ENCODE results near the gene L3MBTL2.

Gene L3MBTL2

GRCh38 chr22:41231369-41231768, 26.3 kb downstream of the L3MBTL2 start:
- no peak for DNase-seq (ENCODE audit: low read depth, low spot score)
- Histone ChIP-seq H3K27ac (ENCODE audit: low read length) (no peak overlapping the region), H3K36me3 (ENCODE audit: control insufficient read depth, insufficient read depth, low read length) (peaks cover 15% of the 10 kb centered on the region; the same call in 1 of the 2 replicates), H3K4me3 (ENCODE audit: low read length) (no peak overlapping the region), H3K27me3 (ENCODE audit: control insufficient read depth, insufficient read depth, low read length) (no peaks in the 10 kb centered on the region), H3K4me1 (ENCODE audit: control insufficient read depth, insufficient read depth, low read length) (no peaks in the 10 kb centered on the region; the same call in 1 of the 2 replicates), H3K9me3 (ENCODE audit: control insufficient read depth, insufficient read depth, low read length) (no peaks in the 10 kb centered on the region)
- WGBS (ENCODE audit: insufficient coverage, insufficient read length), result no CpG with 5 or more reads among the region's 7 CpGs

- H3K9me3 ChIP-seq (ENCODE audit: control insufficient read depth, insufficient read depth, low read length), result no peaks in the 10 kb centered on the region
- H3K27ac ChIP-seq (ENCODE audit: low read length), result no peak overlapping the region
- H3K4me3 ChIP-seq (ENCODE audit: low read length), result no peak overlapping the region
- no peaks in the 10 kb centered on the region for H3K27me3 ChIP-seq (ENCODE audit: control insufficient read depth, insufficient read depth, low read length)
- H3K36me3 ChIP-seq (ENCODE audit: control insufficient read depth, insufficient read depth, low read length), result no peaks in the 10 kb centered on the region
- H3K4me1 ChIP-seq (ENCODE audit: control insufficient read depth, insufficient read depth, low read length), result peaks cover 8% of the 10 kb centered on the region
- no peak for DNase-seq (ENCODE audit: low read depth, low spot score)
- WGBS (ENCODE audit: insufficient coverage, insufficient read length), result no CpG with 5 or more reads among the region's 19 CpGs
Observed at GRCh38 chr22:41234815-41235695, 29.9 kb downstream of the L3MBTL2 start.

- no peaks in the 10 kb centered on the region for H3K36me3 ChIP-seq (ENCODE audit: control insufficient read depth, insufficient read depth, low read length)
- H3K27me3 ChIP-seq (ENCODE audit: control insufficient read depth, insufficient read depth, low read length), result no peaks in the 10 kb centered on the region
- H3K4me1 ChIP-seq (ENCODE audit: control insufficient read depth, insufficient read depth, low read length), result peaks cover 8% of the 10 kb centered on the region
- H3K27ac ChIP-seq (ENCODE audit: low read length), result no peak overlapping the region
- WGBS (ENCODE audit: insufficient coverage, insufficient read length), result no CpG with 5 or more reads among the region's 33 CpGs
- no peak for DNase-seq (ENCODE audit: low read depth, low spot score)
- H3K9me3 ChIP-seq (ENCODE audit: control insufficient read depth, insufficient read depth, low read length), result no peaks in the 10 kb centered on the region
- H3K4me3 ChIP-seq (ENCODE audit: low read length), result peak overlapping the region; percentile 20; the same call in 1 of the 2 replicates
Observed at GRCh38 chr22:41237036-41237706, 32.1 kb downstream of the L3MBTL2 start.

- WGBS (ENCODE audit: insufficient coverage, insufficient read length), result no CpG with 5 or more reads among the region's 97 CpGs
- no peak for DNase-seq (ENCODE audit: low read depth, low spot score)
Observed at GRCh38 chr22:41237707-41238569, 32.8 kb downstream of the L3MBTL2 start.

GRCh38 chr22:41238570-41239442, 33.7 kb downstream of the L3MBTL2 start:
- DNase-seq (ENCODE audit: low read depth, low spot score), result no peak
- no peaks in the 10 kb centered on the region for H3K36me3 ChIP-seq (ENCODE audit: control insufficient read depth, insufficient read depth, low read length)
- peaks cover 8% of the 10 kb centered on the region for H3K4me1 ChIP-seq (ENCODE audit: control insufficient read depth, insufficient read depth, low read length)
- no peaks in the 10 kb centered on the region for H3K27me3 ChIP-seq (ENCODE audit: control insufficient read depth, insufficient read depth, low read length)
- no peaks in the 10 kb centered on the region for H3K9me3 ChIP-seq (ENCODE audit: control insufficient read depth, insufficient read depth, low read length)
- no peak overlapping the region for H3K27ac ChIP-seq (ENCODE audit: low read length)
- no CpG with 5 or more reads among the region's 32 CpGs for WGBS (ENCODE audit: insufficient coverage, insufficient read length)
- no peak overlapping the region for H3K4me3 ChIP-seq (ENCODE audit: low read length)

More at GRCh38 chr22:41237707-41238569, 32.8 kb downstream of the L3MBTL2 start:
- no peaks in the 10 kb centered on the region for H3K27me3 ChIP-seq (ENCODE audit: control insufficient read depth, insufficient read depth, low read length)
- H3K27ac ChIP-seq (ENCODE audit: low read length), result no peak overlapping the region
- H3K4me1 ChIP-seq (ENCODE audit: control insufficient read depth, insufficient read depth, low read length), result peaks cover 8% of the 10 kb centered on the region
- H3K9me3 ChIP-seq (ENCODE audit: control insufficient read depth, insufficient read depth, low read length), result no peaks in the 10 kb centered on the region
- no peaks in the 10 kb centered on the region for H3K36me3 ChIP-seq (ENCODE audit: control insufficient read depth, insufficient read depth, low read length)
- H3K4me3 ChIP-seq (ENCODE audit: low read length), result peak overlapping the region; percentile 20; the same call in 1 of the 2 replicates

GRCh38 chr22:41239443-41240128, 34.5 kb downstream of the L3MBTL2 start:
- WGBS (ENCODE audit: insufficient coverage, insufficient read length), result no CpG with 5 or more reads among the region's 16 CpGs
- H3K36me3 ChIP-seq (ENCODE audit: control insufficient read depth, insufficient read depth, low read length), result no peaks in the 10 kb centered on the region
- no peaks in the 10 kb centered on the region for H3K27me3 ChIP-seq (ENCODE audit: control insufficient read depth, insufficient read depth, low read length)
- no peaks in the 10 kb centered on the region for H3K9me3 ChIP-seq (ENCODE audit: control insufficient read depth, insufficient read depth, low read length)
- DNase-seq (ENCODE audit: low read depth, low spot score), result no peak
- peaks cover 8% of the 10 kb centered on the region for H3K4me1 ChIP-seq (ENCODE audit: control insufficient read depth, insufficient read depth, low read length)
- no peak overlapping the region for H3K27ac ChIP-seq (ENCODE audit: low read length)
- H3K4me3 ChIP-seq (ENCODE audit: low read length), result no peak overlapping the region

GRCh38 chr22:41240377-41241132, 35.4 kb downstream of the L3MBTL2 start, which contains the start of gene CHADL:
TSS of gene CHADL (minus strand) at chr22:41240931. CDS start at chr22:41240881, 50 bp downstream.
- no peak within 1 kb of the TSS for H3K27ac ChIP-seq (ENCODE audit: low read length)
- no peak for DNase-seq (ENCODE audit: low read depth, low spot score)
- no peak within 1 kb of the TSS for H3K4me3 ChIP-seq (ENCODE audit: low read length)
- no CpG with 5 or more reads among the region's 24 CpGs for WGBS (ENCODE audit: insufficient coverage, insufficient read length)
- peaks cover 5% of the 10 kb centered on the region for H3K36me3 ChIP-seq (ENCODE audit: control insufficient read depth, insufficient read depth, low read length)
- H3K9me3 ChIP-seq (ENCODE audit: control insufficient read depth, insufficient read depth, low read length), result no peaks in the 10 kb centered on the region
- peaks cover 8% of the 10 kb centered on the region for H3K4me1 ChIP-seq (ENCODE audit: control insufficient read depth, insufficient read depth, low read length)
- no peaks in the 10 kb centered on the region for H3K27me3 ChIP-seq (ENCODE audit: control insufficient read depth, insufficient read depth, low read length)

- no peak for DNase-seq (ENCODE audit: low read depth, low spot score)
- Histone ChIP-seq H3K27ac (ENCODE audit: low read length) (no peak overlapping the region), H3K4me3 (ENCODE audit: low read length) (no peak overlapping the region), H3K27me3 (ENCODE audit: control insufficient read depth, insufficient read depth, low read length) (no peaks in the 10 kb centered on the region), H3K36me3 (ENCODE audit: control insufficient read depth, insufficient read depth, low read length) (peaks cover 9% of the 10 kb centered on the region), H3K4me1 (ENCODE audit: control insufficient read depth, insufficient read depth, low read length) (peaks cover 8% of the 10 kb centered on the region), H3K9me3 (ENCODE audit: control insufficient read depth, insufficient read depth, low read length) (no peaks in the 10 kb centered on the region)
- WGBS (ENCODE audit: insufficient coverage, insufficient read length), result no CpG with 5 or more reads among the region's 7 CpGs
Observed at GRCh38 chr22:41241133-41241676, 36.1 kb downstream of the L3MBTL2 start.

Measured in iPS DF 6.9 (cell line).